Activated CD4-positive, CD25-positive, alpha-beta regulatory T cell (primary cell): ENCODE data around the gene SLC25A43.
"Not testable (repeated sequence)": the region's sequence is repeated elsewhere in the genome, so short reads cannot be mapped to it uniquely, and the experiment has no call there.

Source experiments
- DNase-seq, 4 experiments: peaks; one replicate each; lab custom pipeline; 2025; lab: John Stamatoyannopoulos, UW

SLC25A43 gene

DNA sequence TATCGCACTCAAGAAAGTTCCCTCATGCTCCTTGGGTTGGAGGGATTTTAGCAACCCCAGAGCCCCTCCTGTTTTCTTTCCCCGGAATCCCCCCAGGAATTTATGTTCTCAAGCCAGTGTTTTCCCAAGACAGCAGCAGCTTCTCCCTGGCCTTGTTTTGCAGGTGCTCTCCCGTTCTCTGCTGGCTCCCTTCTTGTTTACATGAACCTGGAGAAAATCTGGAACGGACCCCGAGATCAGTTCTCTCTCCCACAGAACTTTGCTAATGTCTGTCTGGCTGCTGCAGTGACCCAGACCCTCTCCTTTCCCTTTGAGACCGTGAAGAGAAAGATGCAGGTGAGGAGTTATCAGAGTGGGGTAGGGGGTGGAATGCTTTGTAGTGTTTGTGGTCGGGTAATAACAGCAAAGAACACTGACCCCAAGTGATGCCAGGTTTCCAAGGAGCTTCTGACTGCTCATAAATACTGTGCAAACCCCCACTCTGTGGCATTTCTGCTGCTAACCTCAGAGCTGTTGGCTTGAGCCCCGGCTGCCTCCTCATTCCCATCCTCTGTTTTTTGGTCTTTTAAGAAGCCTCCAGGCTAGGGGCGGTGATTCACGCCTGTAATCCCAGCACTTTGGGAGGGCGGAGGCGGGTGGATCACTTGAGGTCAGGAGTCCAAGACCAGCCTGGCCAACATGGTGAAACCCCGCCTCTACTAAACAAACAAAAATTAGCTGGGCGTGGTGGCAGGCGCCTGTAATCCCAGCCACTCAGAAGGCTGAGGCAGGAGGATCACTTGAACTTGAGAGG lies 11.1 kb downstream of the SLC25A43 start:
- DNase-seq = no peak

- no peak for DNase-seq
These were observed 11.7 kb downstream of the SLC25A43 start for GRCh38 chrX:119410854-119411253.

GRCh38 chrX:119411959-119412358 lies 12.8 kb downstream of the SLC25A43 start:
- DNase-seq = no peak

GRCh38 chrX:119417376-119417775 lies 18.2 kb downstream of the SLC25A43 start:
- DNase-seq = no peak

DNA sequence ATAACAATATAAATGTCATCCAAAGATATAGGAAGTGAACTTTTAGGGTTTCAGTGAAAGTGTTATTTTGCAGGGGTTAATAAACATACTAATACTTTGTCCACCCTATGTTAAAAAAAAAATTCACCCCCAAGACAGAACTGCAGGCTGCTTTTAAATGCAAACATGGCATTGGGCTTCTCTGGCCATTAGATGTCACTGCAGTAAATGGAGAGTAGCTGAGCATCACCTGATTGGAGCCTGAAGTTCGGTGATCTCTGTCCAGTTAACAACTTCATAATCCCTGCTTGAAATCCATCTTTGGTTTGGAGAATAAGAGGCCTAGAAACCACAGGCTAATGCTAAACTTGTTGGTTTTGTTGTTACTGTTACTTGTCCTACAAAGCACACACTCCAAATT lies 18.7 kb downstream of the SLC25A43 start:
- no peak for DNase-seq

DNA sequence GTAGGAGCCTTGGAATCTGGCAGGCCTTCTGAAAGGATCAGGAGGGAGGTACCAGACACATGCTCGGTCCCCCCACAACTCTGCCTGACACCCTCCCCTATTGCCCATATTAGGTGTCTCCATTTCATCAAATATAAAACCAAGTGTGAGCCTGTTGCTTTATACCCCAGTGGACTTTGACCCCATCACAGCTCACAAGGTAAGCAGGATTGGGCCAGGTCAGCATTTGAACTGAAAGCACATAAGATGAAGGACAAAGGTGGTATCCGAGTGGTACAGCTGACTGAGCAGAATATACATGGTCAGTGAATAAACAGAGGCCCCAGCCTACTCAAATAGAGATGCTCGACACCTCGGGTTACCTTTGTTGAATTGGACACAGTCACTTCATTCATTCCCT lies 20.0 kb downstream of the SLC25A43 start:
- no peak for DNase-seq

DNA sequence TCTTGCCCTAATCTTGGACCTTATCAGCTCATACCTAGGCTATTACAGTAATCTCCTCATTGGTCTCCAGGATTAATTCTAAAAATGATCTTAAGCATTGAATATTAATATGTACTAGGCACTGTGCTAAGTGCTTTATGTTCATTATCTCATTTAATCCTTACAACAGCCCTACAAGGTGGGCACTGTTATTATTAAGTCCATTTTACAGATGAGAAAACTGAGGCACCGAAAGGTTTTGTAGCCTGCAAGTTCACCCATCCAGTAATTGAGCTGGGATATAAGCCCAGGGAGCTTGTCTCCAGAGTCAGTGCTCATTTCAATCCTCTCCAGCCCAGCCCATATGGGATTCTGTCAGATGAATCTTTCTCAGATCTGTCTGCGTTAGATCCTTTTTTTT lies 20.8 kb downstream of the SLC25A43 start:
- no peak for DNase-seq

- no peak for DNase-seq
These were observed 22.0 kb downstream of the SLC25A43 start for GRCh38 chrX:119421016-119421705.

- no peak for DNase-seq
These were observed 24.5 kb downstream of the SLC25A43 start for GRCh38 chrX:119423631-119424030.

- no peak for DNase-seq
These were observed 25.9 kb downstream of the SLC25A43 start for GRCh38 chrX:119424999-119425398.

GRCh38 chrX:119427024-119427794 lies 28.1 kb downstream of the SLC25A43 start:
- DNase-seq = no peak

- DNase-seq = no peak
These were observed 28.7 kb downstream of the SLC25A43 start for GRCh38 chrX:119427795-119428185.

DNA sequence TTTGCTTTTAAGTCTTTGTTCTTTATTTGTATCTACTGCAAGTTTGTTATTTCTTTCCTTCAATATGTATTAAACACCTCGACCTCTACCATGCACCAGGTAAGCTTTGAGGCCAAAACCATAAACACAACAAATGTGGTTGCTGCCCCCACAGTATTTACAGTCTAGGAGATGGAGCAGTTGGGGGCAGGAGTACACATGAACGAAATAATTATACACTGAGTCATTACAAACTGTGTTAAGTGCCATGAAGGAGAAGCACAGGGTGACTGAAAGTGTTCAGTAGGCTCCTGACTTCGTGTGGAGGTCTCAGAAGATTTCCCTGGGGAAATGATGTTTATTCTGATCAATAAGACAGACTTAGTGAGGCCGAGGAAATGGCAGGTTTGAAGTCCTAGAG lies 30.3 kb downstream of the SLC25A43 start:
- no peak for DNase-seq

DNA sequence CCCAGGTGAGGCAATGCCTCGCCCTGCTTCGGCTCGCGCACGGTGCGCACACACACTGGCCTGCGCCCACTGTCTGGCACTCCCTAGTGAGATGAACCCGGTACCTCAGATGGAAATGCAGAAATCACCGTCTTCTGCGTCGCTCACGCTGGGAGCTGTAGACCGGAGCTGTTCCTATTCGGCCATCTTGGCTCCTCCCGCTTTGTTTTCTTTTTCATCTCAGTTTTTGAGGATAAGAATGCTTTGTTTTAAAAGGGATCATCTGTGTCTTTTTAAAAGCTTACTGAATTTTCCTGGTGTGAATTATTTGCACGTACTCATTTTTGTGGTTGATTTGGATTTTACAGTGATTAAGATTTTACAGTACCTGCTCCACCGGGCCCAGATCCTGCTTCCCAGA lies 42.2 kb downstream of the SLC25A43 start:
- DNase-seq = not testable (repeated sequence)

DNA sequence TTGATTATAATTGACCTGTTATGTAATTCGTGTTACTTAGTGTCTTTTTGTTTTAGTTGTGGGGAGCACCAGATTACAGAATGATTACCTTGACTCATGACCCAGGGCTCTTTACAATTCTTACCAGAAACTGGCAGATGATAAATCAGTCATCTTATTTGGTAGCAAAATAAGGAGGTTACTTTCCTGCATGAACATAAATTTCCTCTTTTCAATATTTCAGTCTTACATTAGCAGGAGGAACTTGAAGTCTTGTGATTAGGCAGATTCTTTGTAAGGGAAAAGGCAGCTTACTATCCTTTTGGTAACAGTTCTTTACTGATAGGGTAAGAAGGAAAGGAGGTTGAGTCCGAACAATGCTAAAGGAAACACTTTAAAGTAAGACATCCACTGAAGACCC lies 43.1 kb downstream of the SLC25A43 start:
- no peak for DNase-seq

- no peak for DNase-seq
These were observed 54.1 kb downstream of the SLC25A43 start for GRCh38 chrX:119453202-119453601.

- no peak for DNase-seq
These were observed 56.1 kb downstream of the SLC25A43 start for GRCh38 chrX:119455264-119455663.

DNA sequence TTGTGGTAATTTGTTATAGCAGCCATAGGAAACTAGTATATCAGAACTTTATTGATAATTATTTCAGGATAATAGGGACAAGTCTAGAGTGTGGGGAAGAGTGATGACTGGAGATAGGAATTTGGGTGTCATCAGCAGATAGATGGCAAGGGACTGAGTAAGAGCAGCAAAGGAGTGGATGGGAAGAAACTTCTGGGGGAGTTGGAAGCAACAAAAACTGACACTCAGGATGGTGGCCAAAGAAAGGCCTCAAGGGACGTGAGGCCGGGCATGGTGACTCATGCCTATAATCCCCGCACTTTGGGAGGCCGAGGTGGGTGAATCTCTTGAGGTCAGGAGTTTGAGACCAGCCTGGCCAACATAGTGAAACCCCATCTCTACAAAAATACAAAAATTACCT lies 60.0 kb downstream of the SLC25A43 start:
- no peak for DNase-seq

GRCh38 chrX:119465555-119465954 lies 66.4 kb downstream of the SLC25A43 start:
- DNase-seq = no peak

DNA sequence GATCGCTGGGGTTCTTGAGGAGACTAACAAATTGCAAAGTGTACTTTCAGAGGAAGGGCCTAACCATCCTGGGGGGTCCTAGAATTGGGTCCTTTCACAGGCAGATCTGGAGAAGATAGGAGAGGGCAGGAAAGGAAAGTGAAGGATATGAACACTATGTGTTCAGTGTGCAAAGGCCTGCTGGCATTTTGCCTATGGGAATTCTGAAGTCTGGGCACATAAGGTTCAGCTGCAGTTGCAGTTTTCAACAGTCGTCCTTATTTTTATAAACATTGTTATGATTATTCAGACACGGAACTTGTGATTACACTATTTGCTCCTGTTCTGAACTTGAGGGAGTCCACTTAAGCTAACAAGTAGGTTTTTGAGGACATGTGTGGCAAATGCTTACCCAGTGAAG lies 67.8 kb downstream of the SLC25A43 start:
- no peak for DNase-seq

- no peak for DNase-seq
These were observed 68.3 kb downstream of the SLC25A43 start for GRCh38 chrX:119467433-119467832.

- peak; percentile 53 to 74 (median 62) for DNase-seq
These were observed 68.9 kb downstream of the SLC25A43 start, which contains the start of gene SLC25A5 for GRCh38 chrX:119467842-119468550. Gene SLC25A5 (plus strand): TSS chrX:119468444. CDS start chrX:119468516, 72 bp downstream.
